ENCODE measurements around the gene LGSN. TPM values are rescaled to one million over a fixed set of nuclear protein-coding genes. Genes with fewer than 3 reads are reported as not detected.

Gene LGSN
- total and polyA plus RNA-seq, 10 of the 15 experiments (the other 5 are each of a cell fraction or from before 2014, with no cell fraction given): not detected

GRCh38 chr6:63267828-63268227, 52.0 kb downstream of the LGSN start:
- in situ Hi-C loops (cut with MboI): no loop called here
- ChIA-PET CTCF (interaction anchor here (0.6 to 3.1 kb wide), 13 partner anchors 27 to 525 kb away, joined by 3 to 9 read pairs (median 4); no protein-coding TSS in a partner anchor), RAD21 (ENCODE audit: unreplicated experiment) (interaction anchor here (0.7 to 2.6 kb wide), 4 partner anchors 23 to 202 kb away, joined by 3 to 10 read pairs (median 4); no protein-coding TSS in a partner anchor), POLR2A (interaction anchor here (1.2 kb wide), 1 partner anchor 172 kb away, joined by 3 read pairs; no protein-coding TSS in a partner anchor), SMC1A (ENCODE audit: uncharacterized antibody, unreplicated experiment) (interaction anchor here (1.0 to 3.0 kb wide), 18 partner anchors 10 to 981 kb away, joined by 3 to 19 read pairs (median 5); partner anchors contain the start of gene KHDRBS2)
- Histone ChIP-seq H3K36me3 (ENCODE audit: control insufficient read depth in 2 of 2, insufficient read depth in 2 of 2, low read length in 1 of 2) (no peaks in the 10 kb centered on the region), H3K27ac (ENCODE audit: control insufficient read depth, insufficient read depth) (no peak overlapping the region), H3K4me3 (no peak overlapping the region), H3K9ac (ENCODE audit: control insufficient read depth, insufficient read depth, low read length) (no peak overlapping the region), H3K4me2 (ENCODE audit: control insufficient read depth, insufficient read depth) (no peak overlapping the region), H3K9me3 (replicated peaks; ENCODE audit: control insufficient read depth, insufficient read depth, low read length) (no peaks in the 10 kb centered on the region), H4K20me1 (ENCODE audit: control insufficient read depth, insufficient read depth) (no peaks in the 10 kb centered on the region), H3K79me2 (ENCODE audit: control insufficient read depth, insufficient read depth, low read length) (no peaks in the 10 kb centered on the region), H3K4me1 (ENCODE audit: control insufficient read depth, insufficient read depth, low read length) (no peaks in the 10 kb centered on the region; the same call in 1 of the 2 replicates), H3K27me3 (replicated peaks in 1 of 2; ENCODE audit: control insufficient read depth in 2 of 2, insufficient read depth in 2 of 2, low read length in 1 of 2) (no peaks in the 10 kb centered on the region), H2AFZ (ENCODE audit: control insufficient read depth, low read depth, low read length) (no peak overlapping the region)
- BruUV-seq (replicated peaks): no TSS peak
- intact Hi-C loops (cut with micrococcal nuclease; ENCODE audit: unreplicated experiment): loop anchor here (2.0 kb wide), 1 partner anchor 31 kb away; no protein-coding TSS in a partner anchor
- FAIRE-seq (no peak), ATAC-seq (no peak), DNase-seq (ENCODE audit: low read depth, low spot score) (no peak)
- TF ChIP-seq TBL1XR1 (IDR thresholded peaks at IDR 0.05; ENCODE audit: low read depth, low read length) (no peak), GABPA (IDR thresholded peaks at IDR 0.05; ENCODE audit: low read depth) (no peak), DPF2 (IDR thresholded peaks at IDR 0.05) (no peak), HDAC6 (IDR thresholded peaks at IDR 0.05; ENCODE audit: unreplicated experiment) (no peak), BHLHE40 (IDR thresholded peaks at IDR 0.05; ENCODE audit: borderline replicate concordance in 1 of 2, low read depth in 2 of 2, low read length in 1 of 2) (no peak), TAF1 (IDR thresholded peaks at IDR 0.05; ENCODE audit: borderline replicate concordance, low read depth, low read length) (no peak), HDGF (IDR thresholded peaks at IDR 0.05) (no peak), SMAD1 (IDR thresholded peaks at IDR 0.05; ENCODE audit: low read depth, partially characterized antibody) (no peak), JUNB (IDR thresholded peaks at IDR 0.05) (no peak), MEF2A (IDR thresholded peaks at IDR 0.05; ENCODE audit: insufficient read depth, low read depth, low read length) (no peak), ZNF622 (IDR thresholded peaks at IDR 0.05) (no peak)
- TF ChIP-seq, protein P1, sequence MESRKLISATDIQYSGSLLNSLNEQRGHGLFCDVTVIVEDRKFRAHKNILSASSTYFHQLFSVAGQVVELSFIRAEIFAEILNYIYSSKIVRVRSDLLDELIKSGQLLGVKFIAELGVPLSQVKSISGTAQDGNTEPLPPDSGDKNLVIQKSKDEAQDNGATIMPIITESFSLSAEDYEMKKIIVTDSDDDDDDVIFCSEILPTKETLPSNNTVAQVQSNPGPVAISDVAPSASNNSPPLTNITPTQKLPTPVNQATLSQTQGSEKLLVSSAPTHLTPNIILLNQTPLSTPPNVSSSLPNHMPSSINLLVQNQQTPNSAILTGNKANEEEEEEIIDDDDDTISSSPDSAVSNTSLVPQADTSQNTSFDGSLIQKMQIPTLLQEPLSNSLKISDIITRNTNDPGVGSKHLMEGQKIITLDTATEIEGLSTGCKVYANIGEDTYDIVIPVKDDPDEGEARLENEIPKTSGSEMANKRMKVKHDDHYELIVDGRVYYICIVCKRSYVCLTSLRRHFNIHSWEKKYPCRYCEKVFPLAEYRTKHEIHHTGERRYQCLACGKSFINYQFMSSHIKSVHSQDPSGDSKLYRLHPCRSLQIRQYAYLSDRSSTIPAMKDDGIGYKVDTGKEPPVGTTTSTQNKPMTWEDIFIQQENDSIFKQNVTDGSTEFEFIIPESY (IDR thresholded peaks at IDR 0.05): no peak
- TF ChIP-seq, protein P2, sequence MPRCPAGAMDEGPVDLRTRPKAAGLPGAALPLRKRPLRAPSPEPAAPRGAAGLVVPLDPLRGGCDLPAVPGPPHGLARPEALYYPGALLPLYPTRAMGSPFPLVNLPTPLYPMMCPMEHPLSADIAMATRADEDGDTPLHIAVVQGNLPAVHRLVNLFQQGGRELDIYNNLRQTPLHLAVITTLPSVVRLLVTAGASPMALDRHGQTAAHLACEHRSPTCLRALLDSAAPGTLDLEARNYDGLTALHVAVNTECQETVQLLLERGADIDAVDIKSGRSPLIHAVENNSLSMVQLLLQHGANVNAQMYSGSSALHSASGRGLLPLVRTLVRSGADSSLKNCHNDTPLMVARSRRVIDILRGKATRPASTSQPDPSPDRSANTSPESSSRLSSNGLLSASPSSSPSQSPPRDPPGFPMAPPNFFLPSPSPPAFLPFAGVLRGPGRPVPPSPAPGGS (IDR thresholded peaks at IDR 0.05; ENCODE audit: borderline replicate concordance, insufficient read depth, low read depth, low read length, poor library complexity, severe bottlenecking): no peak
- TF ChIP-seq, protein P3, sequence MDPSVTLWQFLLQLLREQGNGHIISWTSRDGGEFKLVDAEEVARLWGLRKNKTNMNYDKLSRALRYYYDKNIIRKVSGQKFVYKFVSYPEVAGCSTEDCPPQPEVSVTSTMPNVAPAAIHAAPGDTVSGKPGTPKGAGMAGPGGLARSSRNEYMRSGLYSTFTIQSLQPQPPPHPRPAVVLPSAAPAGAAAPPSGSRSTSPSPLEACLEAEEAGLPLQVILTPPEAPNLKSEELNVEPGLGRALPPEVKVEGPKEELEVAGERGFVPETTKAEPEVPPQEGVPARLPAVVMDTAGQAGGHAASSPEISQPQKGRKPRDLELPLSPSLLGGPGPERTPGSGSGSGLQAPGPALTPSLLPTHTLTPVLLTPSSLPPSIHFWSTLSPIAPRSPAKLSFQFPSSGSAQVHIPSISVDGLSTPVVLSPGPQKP (IDR thresholded peaks at IDR 0.05; ENCODE audit: low read depth, low read length): no peak
- 36% methylated on average over 1 of the region's 1 CpG for WGBS (ENCODE audit: insufficient coverage, insufficient replicate concordance, low lambda C conversion rate, missing lambda C conversion rate)
